ENCODE data around the gene TMEM256.

DNA sequence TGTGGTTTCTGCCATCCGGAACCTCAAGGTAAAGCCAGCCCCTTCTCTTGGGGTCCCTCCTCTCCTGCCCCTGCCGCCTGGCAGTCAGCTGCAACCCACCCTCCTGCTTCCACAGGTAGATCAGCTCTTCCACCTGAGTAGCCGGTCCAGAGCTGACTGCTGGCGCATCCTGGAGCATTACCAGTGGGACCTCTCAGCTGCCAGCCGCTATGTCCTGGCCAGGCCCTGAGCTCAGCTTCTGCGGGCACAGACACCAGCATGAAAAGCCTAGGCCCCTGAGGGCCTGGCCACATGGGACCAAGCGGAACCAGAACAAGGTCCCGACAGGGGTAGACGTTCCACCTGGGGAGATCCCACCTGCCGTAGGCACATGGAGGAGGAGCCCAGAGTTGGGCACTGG lies 15.0 kb downstream of the TMEM256 start:
- TF ChIP-seq, protein P1, sequence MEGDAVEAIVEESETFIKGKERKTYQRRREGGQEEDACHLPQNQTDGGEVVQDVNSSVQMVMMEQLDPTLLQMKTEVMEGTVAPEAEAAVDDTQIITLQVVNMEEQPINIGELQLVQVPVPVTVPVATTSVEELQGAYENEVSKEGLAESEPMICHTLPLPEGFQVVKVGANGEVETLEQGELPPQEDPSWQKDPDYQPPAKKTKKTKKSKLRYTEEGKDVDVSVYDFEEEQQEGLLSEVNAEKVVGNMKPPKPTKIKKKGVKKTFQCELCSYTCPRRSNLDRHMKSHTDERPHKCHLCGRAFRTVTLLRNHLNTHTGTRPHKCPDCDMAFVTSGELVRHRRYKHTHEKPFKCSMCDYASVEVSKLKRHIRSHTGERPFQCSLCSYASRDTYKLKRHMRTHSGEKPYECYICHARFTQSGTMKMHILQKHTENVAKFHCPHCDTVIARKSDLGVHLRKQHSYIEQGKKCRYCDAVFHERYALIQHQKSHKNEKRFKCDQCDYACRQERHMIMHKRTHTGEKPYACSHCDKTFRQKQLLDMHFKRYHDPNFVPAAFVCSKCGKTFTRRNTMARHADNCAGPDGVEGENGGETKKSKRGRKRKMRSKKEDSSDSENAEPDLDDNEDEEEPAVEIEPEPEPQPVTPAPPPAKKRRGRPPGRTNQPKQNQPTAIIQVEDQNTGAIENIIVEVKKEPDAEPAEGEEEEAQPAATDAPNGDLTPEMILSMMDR (IDR thresholded peaks at IDR 0.05): no peak
- no peak for TF ChIP-seq POLR2A (IDR thresholded peaks at IDR 0.05)

All from tibial nerve (tissue), 3 donors.